Tibial artery (tissue), 4 donors: Measurements from ENCODE around the gene RIMS1.

Source experiments
- DNase-seq, 2 donors: peaks; one replicate each; pipeline ENCODE4 v3.0.0-alpha.2; 2019
- H3K27ac ChIP-seq, 2 donors: fragments of 200-600 bp; sonication (generic) in 1 of 2; 1 replicate in 1 of 2; 2 replicates in 1 of 2; pipeline ENCODE4 v1.5.1; 2018 to 2019; ENCODE audit warnings: mild to moderate bottlenecking in 1 of 2
- H3K27me3 ChIP-seq, 2 donors: fragments of 200-600 bp; sonication (generic) in 1 of 2; one replicate each; pipeline versions ENCODE4 v1.5.1 to v1.6.0; 2016 to 2019
- H3K36me3 ChIP-seq, 3 donors: fragments of 200-600 bp; sonication (generic) in 2 of 3; one replicate each; pipeline ENCODE4 v1.5.1; 2016 to 2019; ENCODE audit warnings: mild to moderate bottlenecking in 2 of 3
- H3K4me1 ChIP-seq, 4 donors: fragments of 200-600 bp; sonication (generic) in 2 of 4; 1 replicate in 3 of 4; 2 replicates in 1 of 4; pipeline ENCODE4 v1.5.1; 2016 to 2019
- H3K4me3 ChIP-seq, 2 donors: fragments of 200-600 bp; sonication (generic) in 1 of 2; 1 replicate in 1 of 2; 2 replicates in 1 of 2; pipeline ENCODE4 v1.5.1; 2018 to 2019; ENCODE audit warnings: mild to moderate bottlenecking in 2 of 2
- H3K9me3 ChIP-seq, 3 donors: fragments of 200-600 bp; sonication (generic) in 1 of 3; one replicate each; pipeline ENCODE4 v1.5.1; 2016 to 2019
- intact Hi-C: fragments of 100-400 bp; cut with DNase I; formaldehyde crosslinking; loops from one replicate; pipeline ENCODE4 v1.15.0; 2023; ENCODE audit warnings: low total_unique reads
- TF ChIP-seq, protein P1 (sequence below), 2 experiments: fragments of 200-600 bp in 1 of 2; fragments of 450-650 bp in 1 of 2; IDR thresholded peaks; one replicate each; pipeline ENCODE4 v1.5.1; 2017 to 2019; ENCODE audit warnings: antibody characterized with exemption in 2 of 2, mild to moderate bottlenecking in 1 of 2, moderate library complexity in 1 of 2

The RIMS1 gene

GRCh38 chr6:71886184-71887005, at the start of gene RIMS1:
Gene RIMS1 (plus strand): TSS chr6:71886550. CDS start chr6:71887024, 474 bp downstream.
- intact Hi-C loops = no loop called here
- Histone ChIP-seq H3K9me3 (no peaks in the 10 kb centered on the region), H3K36me3 (no peaks in the 10 kb centered on the region), H3K4me3 (peak within 1 kb of the TSS; percentile 64 to 81), H3K27ac (peak within 1 kb of the TSS in 1 of 2 donors; percentile 42), H3K4me1 (peaks cover 0 to 23% (median 8%) of the 10 kb centered on the region in 4 donors), H3K27me3 (no peaks in the 10 kb centered on the region)
- TF ChIP-seq, protein P1, sequence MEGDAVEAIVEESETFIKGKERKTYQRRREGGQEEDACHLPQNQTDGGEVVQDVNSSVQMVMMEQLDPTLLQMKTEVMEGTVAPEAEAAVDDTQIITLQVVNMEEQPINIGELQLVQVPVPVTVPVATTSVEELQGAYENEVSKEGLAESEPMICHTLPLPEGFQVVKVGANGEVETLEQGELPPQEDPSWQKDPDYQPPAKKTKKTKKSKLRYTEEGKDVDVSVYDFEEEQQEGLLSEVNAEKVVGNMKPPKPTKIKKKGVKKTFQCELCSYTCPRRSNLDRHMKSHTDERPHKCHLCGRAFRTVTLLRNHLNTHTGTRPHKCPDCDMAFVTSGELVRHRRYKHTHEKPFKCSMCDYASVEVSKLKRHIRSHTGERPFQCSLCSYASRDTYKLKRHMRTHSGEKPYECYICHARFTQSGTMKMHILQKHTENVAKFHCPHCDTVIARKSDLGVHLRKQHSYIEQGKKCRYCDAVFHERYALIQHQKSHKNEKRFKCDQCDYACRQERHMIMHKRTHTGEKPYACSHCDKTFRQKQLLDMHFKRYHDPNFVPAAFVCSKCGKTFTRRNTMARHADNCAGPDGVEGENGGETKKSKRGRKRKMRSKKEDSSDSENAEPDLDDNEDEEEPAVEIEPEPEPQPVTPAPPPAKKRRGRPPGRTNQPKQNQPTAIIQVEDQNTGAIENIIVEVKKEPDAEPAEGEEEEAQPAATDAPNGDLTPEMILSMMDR (IDR thresholded peaks at IDR 0.05) = peak; percentile 13 to 26
- peak in 1 of 2 donors; percentile 64 for DNase-seq

DNA sequence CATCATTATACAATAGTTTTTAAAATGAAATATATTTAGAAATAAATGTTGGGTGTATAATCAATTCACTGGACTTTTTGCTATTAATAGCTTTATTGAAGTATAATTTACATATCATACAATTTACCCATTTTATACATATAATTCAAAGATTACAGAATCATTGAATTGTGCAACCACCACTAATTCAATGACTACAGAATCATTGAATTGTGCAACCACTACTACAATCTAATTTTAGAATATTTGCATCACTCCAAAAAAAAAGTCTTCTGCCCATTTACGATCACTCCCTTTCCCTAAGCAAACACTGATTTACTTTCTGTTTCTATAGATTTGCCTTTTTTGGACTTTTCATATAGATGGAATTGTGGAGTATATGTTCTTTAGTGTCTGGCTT, 35.1 kb upstream of the RIMS1 start:
- no peaks in the 10 kb centered on the region for H3K4me1 ChIP-seq
- no peak overlapping the region for H3K27ac ChIP-seq
- no peaks in the 10 kb centered on the region for H3K36me3 ChIP-seq
- TF ChIP-seq, protein P1 (IDR thresholded peaks at IDR 0.05) = no peak
- intact Hi-C loops = no loop called here
- no peaks in the 10 kb centered on the region for H3K9me3 ChIP-seq
- H3K27me3 ChIP-seq = no peaks in the 10 kb centered on the region
- DNase-seq = no peak
- no peak overlapping the region for H3K4me3 ChIP-seq

- no peak overlapping the region for H3K27ac ChIP-seq
- DNase-seq = no peak
- H3K27me3 ChIP-seq = no peaks in the 10 kb centered on the region
- H3K4me1 ChIP-seq = no peaks in the 10 kb centered on the region
- no peaks in the 10 kb centered on the region for H3K9me3 ChIP-seq
- intact Hi-C loops = no loop called here
- no peak overlapping the region for H3K4me3 ChIP-seq
- H3K36me3 ChIP-seq = no peaks in the 10 kb centered on the region
- TF ChIP-seq, protein P1 (IDR thresholded peaks at IDR 0.05) = no peak
These were observed 33.4 kb upstream of the RIMS1 start for GRCh38 chr6:71852948-71853347.

DNA sequence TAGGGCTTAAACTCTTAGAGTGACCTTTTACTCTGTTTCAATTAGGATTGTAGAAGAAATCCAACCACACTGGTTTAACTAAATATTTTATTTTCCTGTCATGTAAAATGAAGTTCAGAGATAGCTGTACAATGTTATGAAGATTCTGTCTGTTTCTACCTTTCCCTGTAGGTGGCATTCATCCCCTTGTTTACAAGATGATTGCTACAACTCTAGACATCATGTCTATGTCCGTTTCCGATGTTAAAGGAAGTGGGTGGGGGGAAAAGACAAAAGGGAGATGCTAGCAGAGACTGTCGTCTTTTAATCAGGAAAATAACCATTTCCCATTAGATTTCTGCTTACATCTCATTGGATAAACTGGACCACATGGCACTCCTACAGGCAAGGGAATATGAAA, 30.9 kb upstream of the RIMS1 start:
- Histone ChIP-seq H3K27me3 (no peaks in the 10 kb centered on the region), H3K4me1 (no peaks in the 10 kb centered on the region), H3K4me3 (no peak overlapping the region), H3K36me3 (no peaks in the 10 kb centered on the region), H3K27ac (no peak overlapping the region), H3K9me3 (no peaks in the 10 kb centered on the region)
- intact Hi-C loops = no loop called here
- no peak for DNase-seq
- TF ChIP-seq, protein P1 (IDR thresholded peaks at IDR 0.05) = no peak

DNA sequence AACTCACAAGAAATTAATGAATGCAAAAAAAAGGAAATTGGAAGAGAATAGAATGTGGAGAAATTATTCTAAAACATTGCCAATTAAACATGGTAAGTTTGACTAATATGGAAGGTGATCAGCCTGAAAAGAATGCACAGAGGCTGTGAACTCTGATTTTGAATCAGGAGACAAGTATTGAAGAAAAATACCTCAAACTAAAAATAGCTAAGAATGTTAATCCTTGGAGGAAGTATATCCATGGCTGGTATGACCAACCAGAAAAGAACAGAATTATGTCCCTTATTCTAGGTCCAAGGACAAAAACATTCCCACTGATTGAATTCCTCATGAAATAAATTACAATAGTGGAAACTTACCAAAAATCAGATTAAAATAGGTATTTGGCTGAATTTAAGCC, 7.3 kb upstream of the RIMS1 start:
- intact Hi-C loops = no loop called here
- Histone ChIP-seq H3K4me3 (no peak overlapping the region), H3K9me3 (no peaks in the 10 kb centered on the region), H3K27ac (no peak overlapping the region), H3K27me3 (no peaks in the 10 kb centered on the region), H3K4me1 (peaks cover 0 to 9% (median 1%) of the 10 kb centered on the region in 4 donors), H3K36me3 (no peaks in the 10 kb centered on the region)
- no peak for DNase-seq
- TF ChIP-seq, protein P1 (IDR thresholded peaks at IDR 0.05) = no peak
